GM23248 (cell line): ENCODE results near the gene MAGI1. TPM values are rescaled to one million over a fixed set of nuclear protein-coding genes. Genes with fewer than 3 reads are reported as not detected.

ENCODE experiments used
- DNase-seq: peaks from one replicate; pipeline ENCODE4 v3.0.0-alpha.2; 2015
- H2AFZ ChIP-seq: fragments of 200-600 bp; sonication (generic); 2 replicates; pipeline ENCODE4 v1.6.1; 2016; ENCODE audit warnings: antibody characterized with exemption
- H3F3A ChIP-seq: fragments of 200-600 bp; sonication (generic); 2 replicates; pipeline ENCODE4 v1.6.1; 2016; ENCODE audit warnings: mild to moderate bottlenecking, antibody characterized with exemption, mixed run types; ENCODE audit not compliant: insufficient read depth
- H3K27ac ChIP-seq: fragments of 200-600 bp; sonication (generic); 2 replicates; pipeline ENCODE4 v1.5.1; 2016; ENCODE audit warnings: mild to moderate bottlenecking
- H3K27me3 ChIP-seq: fragments of 200-600 bp; sonication (generic); replicated peaks from 2 replicates; pipeline ENCODE4 v1.6.1; 2016; ENCODE audit warnings: mild to moderate bottlenecking; ENCODE audit not compliant: insufficient read depth
- H3K36me3 ChIP-seq: fragments of 200-600 bp; sonication (generic); 2 replicates; pipeline ENCODE4 v1.6.1; 2016; ENCODE audit warnings: low read depth, mild to moderate bottlenecking
- H3K4me1 ChIP-seq: fragments of 200-600 bp; sonication (generic); 2 replicates; pipeline ENCODE4 v1.6.1; 2016; ENCODE audit warnings: mild to moderate bottlenecking; ENCODE audit not compliant: insufficient read depth
- H3K4me2 ChIP-seq: fragments of 200-600 bp; sonication (generic); one replicate; pipeline ENCODE4 v1.6.1; 2016; ENCODE audit warnings: mild to moderate bottlenecking; ENCODE audit not compliant: unreplicated experiment
- H3K4me3 ChIP-seq: fragments of 200-600 bp; sonication (generic); 2 replicates; pipeline ENCODE4 v1.5.1; 2016; ENCODE audit warnings: mild to moderate bottlenecking
- H3K79me2 ChIP-seq: fragments of 200-600 bp; sonication (generic); 2 replicates; pipeline ENCODE4 v1.6.1; 2016; ENCODE audit warnings: mild to moderate bottlenecking; ENCODE audit not compliant: insufficient read depth
- H3K9ac ChIP-seq: fragments of 200-600 bp; sonication (generic); 2 replicates; pipeline ENCODE4 v1.6.1; 2016; ENCODE audit warnings: mild to moderate bottlenecking
- H3K9me2 ChIP-seq: fragments of 200-600 bp; sonication (generic); 2 replicates; pipeline ENCODE4 v1.6.1; 2016; ENCODE audit warnings: mixed run types, mild to moderate bottlenecking, moderate library complexity; ENCODE audit not compliant: insufficient read depth
- H3K9me3 ChIP-seq: fragments of 200-600 bp; sonication (generic); one replicate; pipeline ENCODE4 v1.6.1; 2017; ENCODE audit warnings: low read depth
- H4K20me1 ChIP-seq: fragments of 200-600 bp; sonication (generic); 2 replicates; pipeline ENCODE4 v1.6.0; 2016; ENCODE audit not compliant: insufficient read depth
- EZH2 ChIP-seq: fragments of 200-600 bp; sonication (generic); IDR thresholded peaks from 2 replicates; pipeline ENCODE4 v1.6.1; 2018; ENCODE audit warnings: antibody characterized with exemption, mild to moderate bottlenecking; ENCODE audit not compliant: insufficient read depth, poor library complexity, severe bottlenecking
- EZH2phosphoT487 ChIP-seq: fragments of 200-600 bp; sonication (generic); IDR thresholded peaks from 2 replicates; pipeline ENCODE4 v1.6.1; 2018; ENCODE audit warnings: antibody characterized with exemption, moderate library complexity, mild to moderate bottlenecking, low read depth; ENCODE audit not compliant: insufficient read depth
- WGBS, 2 experiments: methylation state at CpG; one replicate each; pipeline ENCODE4 v1.1.6; 2015 to 2017; ENCODE audit warnings: low lambda C conversion rate in 2 of 2, low coverage in 1 of 2; ENCODE audit errors: missing lambda C conversion rate in 2 of 2; 5-methylcytosine and 5-hydroxymethylcytosine counted together
- in situ Hi-C: fragments of 300-500 bp; cut with MboI; formaldehyde crosslinking; loops from 2 replicates; pipeline ENCODE4 v1.15.0; 2020
- polyA plus RNA-seq: library from polyadenylated mRNA; unstranded; fragments of >200 nt; fragmentation: Nextera tagmentation; extraction: Ambion mirVana; gene quantifications from 2 replicates; pipeline ENCODE4 v1.2.1, GENCODE V29; 2016
- total RNA-seq: library from RNA; depleted of rRNA; stranded (reverse); fragments of >200 nt; shearing (Covaris generic); gene quantifications from 2 replicates; pipeline ENCODE4 v1.2.3, GENCODE V29; 2014

Gene MAGI1
- total and polyA plus RNA-seq, 2 experiments from 2014 or later, result 7.3 to 13.8 TPM

GRCh38 chr3:65600888-65601287, 437.8 kb downstream of the MAGI1 start:
- Histone ChIP-seq H3K9me3 (no peaks in the 10 kb centered on the region), H3K9ac (no peak overlapping the region), H3K36me3 (no peaks in the 10 kb centered on the region), H4K20me1 (peaks cover 19% of the 10 kb centered on the region; the same call in 1 of the 2 replicates), H3K27me3 (no peaks in the 10 kb centered on the region), H3K79me2 (peaks cover 40% of the 10 kb centered on the region), H3F3A (peaks cover 23% of the 10 kb centered on the region; the same call in 1 of the 2 replicates), H2AFZ (no peak overlapping the region), H3K4me3 (no peak overlapping the region), H3K4me1 (peaks cover 14% of the 10 kb centered on the region), H3K9me2 (no peaks in the 10 kb centered on the region), H3K4me2 (no peak overlapping the region), H3K27ac (no peak overlapping the region)
- DNase-seq, result no peak
- in situ Hi-C loops, result no loop called here
- WGBS, 2 experiments, result 95% methylated on average over 2 of the region's 2 CpGs
- TF ChIP-seq EZH2phosphoT487 (no peak), EZH2 (no peak)

- no peak overlapping the region for H2AFZ ChIP-seq
- TF ChIP-seq EZH2 (no peak), EZH2phosphoT487 (no peak)
These were observed 440.7 kb downstream of the MAGI1 start for GRCh38 chr3:65597952-65598413.

GRCh38 chr3:65597226-65597951, 441.3 kb downstream of the MAGI1 start:
- Histone ChIP-seq H3K79me2 (peaks cover 54% of the 10 kb centered on the region), H4K20me1 (peaks cover 12% of the 10 kb centered on the region; the same call in 1 of the 2 replicates), H3K4me3 (peak overlapping the region; percentile 60), H3K27ac (no peak overlapping the region), H3F3A (no peaks in the 10 kb centered on the region), H3K36me3 (no peaks in the 10 kb centered on the region), H3K9ac (no peak overlapping the region; the same call in 1 of the 2 replicates), H3K4me2 (peak overlapping the region; percentile 71), H3K9me3 (no peaks in the 10 kb centered on the region), H2AFZ (peak overlapping the region; percentile 54), H3K4me1 (no peaks in the 10 kb centered on the region), H3K9me2 (no peaks in the 10 kb centered on the region), H3K27me3 (no peaks in the 10 kb centered on the region)
- in situ Hi-C loops, result no loop called here
- 5% methylated on average over 26 to 34 of the region's 34 CpGs for WGBS, 2 experiments
- no peak for TF ChIP-seq EZH2
- TF ChIP-seq EZH2phosphoT487, result no peak
- DNase-seq, result peak; percentile 43

More at GRCh38 chr3:65597952-65598413, 440.7 kb downstream of the MAGI1 start:
- Histone ChIP-seq H3K4me1 (no peaks in the 10 kb centered on the region), H3K4me2 (no peak overlapping the region), H3K27me3 (no peaks in the 10 kb centered on the region), H3K36me3 (no peaks in the 10 kb centered on the region), H3K9ac (no peak overlapping the region), H3K79me2 (peaks cover 53% of the 10 kb centered on the region), H3K27ac (no peak overlapping the region), H3K9me3 (no peaks in the 10 kb centered on the region), H3F3A (no peaks in the 10 kb centered on the region), H3K9me2 (no peaks in the 10 kb centered on the region), H4K20me1 (peaks cover 12% of the 10 kb centered on the region; the same call in 1 of the 2 replicates), H3K4me3 (no peak overlapping the region)
- WGBS, 2 experiments, result 15 to 19% methylated on average over 14 to 19 of the region's 20 CpGs
- DNase-seq, result peak; percentile 28
- in situ Hi-C loops, result no loop called here

- Histone ChIP-seq H3K4me1 (no peaks in the 10 kb centered on the region), H3K27ac (no peak overlapping the region), H3K36me3 (no peaks in the 10 kb centered on the region), H4K20me1 (peaks cover 7% of the 10 kb centered on the region; the same call in 1 of the 2 replicates), H3F3A (no peaks in the 10 kb centered on the region), H3K4me3 (peak overlapping the region; percentile 60), H3K9ac (no peak overlapping the region), H3K27me3 (no peaks in the 10 kb centered on the region), H3K4me2 (no peak overlapping the region), H3K9me3 (no peaks in the 10 kb centered on the region), H3K79me2 (peaks cover 54% of the 10 kb centered on the region), H2AFZ (no peak overlapping the region), H3K9me2 (no peaks in the 10 kb centered on the region)
- in situ Hi-C loops, result no loop called here
- no peak for TF ChIP-seq EZH2
- TF ChIP-seq EZH2phosphoT487, result no peak
- DNase-seq, result no peak
- 50 to 51% methylated on average over 13 of the region's 13 CpGs for WGBS, 2 experiments
These were observed 442.0 kb downstream of the MAGI1 start for GRCh38 chr3:65596571-65597225.
